NOMO-1 treated with DMSO at 0.1 percent for 48 hours (cell line): Measurements from ENCODE around the gene CD83.
"Not testable (repeated sequence)": the region's sequence is repeated elsewhere in the genome, so short reads cannot be mapped to it uniquely, and the experiment has no call there.

Experiments used
- DNase-seq: peaks from one replicate; lab custom pipeline; 2025; ENCODE audit not compliant: unreplicated experiment; lab: John Stamatoyannopoulos, UW

The CD83 gene

DNA sequence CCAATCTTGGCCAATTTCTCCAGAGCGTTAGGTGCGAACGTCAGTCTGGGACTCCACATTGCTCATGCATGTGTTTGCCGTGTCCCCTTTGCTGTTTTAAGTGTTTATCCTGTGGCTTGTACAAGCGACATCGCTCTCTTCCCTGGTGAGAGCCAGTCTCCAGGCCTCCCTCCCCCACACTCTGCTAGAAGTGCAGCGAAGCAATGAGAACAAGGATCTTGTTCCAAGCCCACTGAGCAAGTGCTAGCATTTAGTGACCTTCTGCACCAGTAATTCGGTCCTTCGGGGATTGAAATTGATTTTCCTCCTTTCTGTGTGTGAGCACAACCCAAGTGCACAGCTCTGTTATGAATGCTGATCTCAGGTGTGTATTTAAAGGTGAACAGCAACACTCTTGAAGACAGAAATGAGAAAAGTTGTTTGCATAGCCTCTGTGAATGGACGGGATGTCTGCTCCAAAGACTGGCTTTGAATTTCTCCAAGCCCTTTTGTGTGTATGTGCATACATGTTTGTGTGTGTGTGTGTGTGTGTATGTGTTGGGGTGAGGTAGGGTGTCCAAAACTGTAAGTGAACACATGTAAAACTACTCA lies 29.0 kb downstream of the CD83 start:
- no peak for DNase-seq

DNA sequence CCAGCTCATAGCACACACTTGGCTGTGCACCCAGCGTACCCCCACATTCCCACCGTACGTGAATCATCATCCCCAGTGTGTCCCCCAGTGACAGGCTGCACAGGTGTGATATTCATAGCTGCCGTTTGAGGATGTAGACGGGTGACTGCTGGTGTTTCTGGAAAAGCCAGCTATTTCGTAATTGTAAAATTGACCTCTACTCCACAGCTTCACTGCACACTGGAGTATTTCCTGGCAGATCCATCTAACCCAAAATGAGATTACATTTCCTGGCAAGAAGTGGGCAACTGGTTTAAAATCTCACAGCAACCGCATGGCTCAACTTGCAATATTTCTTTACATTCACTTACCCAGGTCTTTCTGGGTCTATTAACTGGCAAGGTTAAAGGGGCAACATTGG lies 30.3 kb downstream of the CD83 start:
- DNase-seq = no peak

DNA sequence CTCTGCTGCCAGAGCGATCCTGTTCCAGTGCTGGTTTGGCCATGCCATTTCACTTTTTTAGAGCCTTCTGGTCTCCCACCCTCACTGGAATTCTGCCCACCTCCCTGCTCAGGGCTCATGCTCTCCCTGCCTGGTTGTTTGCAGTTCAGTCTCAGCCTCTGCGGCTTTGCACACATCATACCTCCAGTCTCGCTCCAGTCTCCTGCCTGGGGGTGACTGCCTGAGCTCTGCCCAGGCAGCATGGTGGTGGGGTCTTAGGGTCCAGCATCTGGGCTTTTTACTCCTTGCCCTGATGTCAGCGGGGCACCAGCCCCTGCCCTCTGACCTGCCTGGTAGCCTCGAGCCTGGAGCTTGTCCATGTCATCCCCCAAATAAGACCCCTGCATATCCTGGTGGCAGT lies 30.9 kb downstream of the CD83 start:
- no peak for DNase-seq

DNA sequence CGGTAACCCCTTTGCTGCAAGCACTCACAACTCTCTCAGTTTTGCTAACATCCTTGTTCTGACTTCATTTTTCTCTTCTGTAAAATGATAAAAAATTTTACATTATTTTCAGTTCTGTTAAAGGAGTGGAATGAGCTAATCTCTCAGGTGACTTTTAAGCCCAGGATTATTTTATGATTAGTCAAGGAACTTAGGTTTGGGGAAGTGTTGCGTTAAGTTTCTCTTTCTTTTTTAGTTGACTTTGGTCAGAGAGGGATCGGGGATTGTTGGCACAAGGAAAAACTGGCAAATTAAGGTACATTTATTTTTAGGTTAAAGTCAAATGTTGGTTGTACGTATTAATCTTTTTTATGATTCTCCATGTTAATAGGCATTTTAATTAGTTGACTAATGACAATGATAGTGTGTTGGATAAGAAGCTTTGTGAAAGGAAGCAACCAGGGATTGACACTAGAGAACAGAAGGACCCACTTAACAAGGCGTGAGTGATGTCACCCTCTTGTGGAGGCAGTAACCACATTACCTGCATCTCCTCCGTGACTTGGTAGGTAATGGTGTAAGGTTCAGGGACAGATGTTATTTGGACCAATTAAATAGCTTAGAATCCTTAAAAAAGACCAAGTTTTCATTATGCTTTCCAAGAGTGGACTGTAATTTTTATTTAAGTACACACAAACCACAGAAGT lies 31.6 kb downstream of the CD83 start:
- DNase-seq = peak; percentile 51

DNA sequence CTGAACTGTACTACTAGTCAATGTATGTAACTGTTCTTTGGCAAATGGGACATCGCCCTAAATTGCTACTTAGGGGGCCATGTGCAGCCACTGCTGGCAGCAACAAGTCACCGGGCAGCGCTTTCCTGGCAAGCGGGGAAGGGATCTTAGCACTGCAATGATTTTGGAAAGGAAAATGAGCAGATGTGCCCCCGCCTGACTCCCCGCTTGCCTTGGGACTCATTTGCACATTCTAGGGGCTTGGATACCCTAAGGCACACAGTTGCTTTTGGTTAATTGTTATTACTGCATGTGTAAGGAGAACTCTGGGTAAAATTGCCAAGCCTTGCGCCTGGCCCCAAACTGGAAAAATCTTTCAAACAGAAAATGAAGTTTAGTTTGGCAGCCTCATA lies 32.2 kb downstream of the CD83 start:
- DNase-seq = no peak

DNA sequence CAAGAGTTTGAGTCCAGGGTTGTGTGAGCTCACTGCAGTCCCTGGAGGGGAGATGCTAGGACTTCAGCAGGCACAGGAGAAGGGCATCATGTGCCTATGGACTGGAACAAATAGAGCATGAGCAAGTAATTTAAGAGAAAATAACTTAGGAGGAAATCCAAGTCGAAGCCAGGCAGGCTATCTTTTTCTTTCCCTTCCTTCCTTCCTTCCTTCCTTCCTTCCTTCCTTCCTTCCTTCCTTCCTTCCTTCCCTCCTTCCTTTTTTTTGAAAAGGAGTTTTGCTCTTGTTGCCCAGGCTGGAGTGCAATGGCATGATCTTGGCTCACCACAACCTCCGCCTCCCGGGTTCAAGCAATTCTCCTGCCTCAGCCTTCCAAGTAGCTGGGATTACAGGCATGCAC lies 33.7 kb downstream of the CD83 start:
- not testable (repeated sequence) for DNase-seq

DNA sequence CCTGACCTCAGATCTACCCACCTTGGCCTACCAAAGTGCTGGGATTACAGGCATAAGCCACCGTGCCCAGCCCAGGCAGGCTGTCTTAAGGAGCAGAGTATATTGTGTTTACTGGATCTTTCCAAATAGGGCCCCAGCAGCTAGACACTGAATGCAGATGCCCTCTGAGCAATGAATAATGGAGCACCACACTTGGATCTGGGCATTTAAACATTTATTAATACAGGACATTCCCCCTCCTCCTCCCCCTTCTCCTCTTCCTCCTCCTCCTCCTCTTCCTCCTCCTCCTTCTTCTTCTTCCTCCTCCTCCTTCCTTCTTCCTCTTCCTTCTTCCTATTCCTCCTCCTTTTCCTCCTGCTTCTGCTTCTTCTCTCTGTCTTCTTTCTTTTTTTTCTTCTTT lies 34.2 kb downstream of the CD83 start:
- DNase-seq = no peak

DNA sequence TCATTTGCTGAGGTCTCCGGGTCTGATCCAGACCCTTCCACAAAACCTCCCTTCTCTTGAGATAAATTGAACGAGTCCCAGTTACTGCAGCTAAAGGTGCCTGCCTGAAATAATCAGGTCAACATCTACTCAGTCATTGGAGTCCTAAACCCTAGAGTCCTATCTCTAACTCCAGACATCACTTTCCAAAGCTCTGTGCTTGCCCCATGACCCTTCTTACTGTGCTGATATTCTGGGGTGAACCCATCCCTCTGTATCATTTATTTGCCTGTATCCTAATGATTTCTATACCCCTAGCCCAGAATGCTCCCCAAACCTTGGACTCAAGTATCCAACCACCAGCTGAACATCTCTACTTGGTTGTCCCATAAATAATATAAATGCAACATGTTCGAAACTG lies 35.7 kb downstream of the CD83 start:
- no peak for DNase-seq

DNA sequence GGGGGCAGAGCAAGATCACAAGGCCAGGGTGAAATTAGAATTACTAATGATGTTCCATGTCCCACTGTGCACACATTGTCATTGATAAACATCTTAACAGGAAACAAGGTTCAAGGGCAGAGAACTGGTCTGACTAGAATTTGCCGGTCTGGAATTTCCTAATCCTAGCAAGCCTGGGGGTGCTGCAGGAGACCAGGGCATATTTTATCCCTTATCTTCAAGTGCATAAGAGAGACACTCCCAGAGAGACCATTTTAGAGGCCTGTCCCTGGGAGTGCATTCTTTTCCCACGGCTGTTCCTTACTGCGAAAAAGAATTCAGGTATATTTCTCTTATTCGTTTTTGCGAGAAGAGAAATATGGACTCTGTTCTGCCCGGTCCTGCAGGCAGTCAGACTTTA lies 41.5 kb downstream of the CD83 start:
- no peak for DNase-seq

DNA sequence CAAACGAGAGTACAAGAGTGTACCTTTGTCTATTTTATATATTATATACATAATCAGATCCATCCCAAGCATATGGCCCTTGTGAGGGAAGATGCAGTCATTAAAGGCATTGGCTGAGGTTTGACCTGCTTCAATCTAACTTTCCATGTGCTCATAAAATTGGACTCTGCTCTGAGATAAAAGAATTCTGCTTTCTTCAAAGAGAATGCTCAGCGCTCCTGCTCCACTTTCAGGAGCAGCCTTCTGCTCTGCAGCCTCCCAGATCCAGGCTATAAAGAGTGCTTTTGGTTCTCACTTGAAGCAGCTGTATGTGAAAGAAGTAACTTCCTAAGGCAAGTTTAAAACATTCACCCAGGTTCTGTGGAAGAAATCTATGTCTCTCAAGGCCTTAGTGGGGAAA lies 45.3 kb downstream of the CD83 start:
- no peak for DNase-seq

DNA sequence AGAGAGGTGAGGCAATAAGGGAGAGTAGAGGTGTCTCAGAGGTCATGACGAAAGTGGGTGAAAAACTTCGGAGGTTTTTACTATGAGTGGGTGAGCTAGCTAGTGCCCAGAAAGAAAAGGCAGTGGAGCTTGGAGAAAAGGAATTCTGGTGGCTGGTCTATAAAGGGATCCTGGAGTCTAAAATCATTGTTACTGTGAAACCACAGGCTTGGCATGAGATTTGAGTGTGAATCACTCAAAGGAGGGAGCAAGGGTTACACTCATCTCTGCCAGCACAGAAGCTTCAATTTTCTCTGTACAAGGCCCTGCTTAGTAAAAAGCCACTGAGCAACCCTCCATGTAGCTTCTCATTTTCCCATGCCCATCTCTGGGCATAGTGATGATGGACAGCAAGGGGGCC lies 47.5 kb downstream of the CD83 start:
- no peak for DNase-seq

DNA sequence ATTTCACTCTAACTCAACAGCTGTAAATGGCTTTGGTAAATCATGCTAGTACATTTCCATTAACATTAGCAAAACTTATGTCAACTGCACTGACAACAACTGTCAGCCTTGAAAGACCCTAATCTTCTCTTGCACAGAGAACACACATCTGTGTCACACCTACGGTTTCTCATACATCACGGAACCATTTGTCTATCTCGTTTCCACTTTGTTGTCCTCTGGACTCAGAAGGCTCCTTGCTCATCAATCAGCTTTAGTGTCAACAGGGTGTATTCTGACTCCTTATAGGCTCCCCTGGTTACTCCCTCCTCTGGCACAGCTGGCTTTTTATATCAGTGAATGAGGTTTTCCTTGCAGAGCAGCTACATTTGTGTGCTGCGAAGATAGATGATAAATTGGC lies 49.3 kb downstream of the CD83 start:
- DNase-seq = no peak

DNA sequence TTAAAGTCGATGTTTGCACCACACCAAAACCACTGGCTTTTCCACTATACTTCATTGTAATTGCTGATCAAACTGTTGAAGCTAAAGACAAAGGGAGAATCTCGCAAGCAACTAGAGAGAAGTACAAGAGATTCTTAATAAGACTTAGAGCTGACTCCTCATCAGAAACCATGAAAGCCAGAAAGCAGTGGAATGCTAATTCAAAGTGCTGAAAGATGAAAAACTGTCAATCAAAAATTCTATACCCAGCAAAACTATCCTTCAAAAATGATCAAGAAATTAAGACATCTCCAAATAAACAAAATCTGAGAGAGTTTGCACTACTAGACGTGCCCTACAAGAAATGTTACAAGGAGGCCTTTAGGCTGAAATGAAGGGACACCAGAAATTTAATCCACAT lies 52.6 kb downstream of the CD83 start:
- DNase-seq = no peak

DNA sequence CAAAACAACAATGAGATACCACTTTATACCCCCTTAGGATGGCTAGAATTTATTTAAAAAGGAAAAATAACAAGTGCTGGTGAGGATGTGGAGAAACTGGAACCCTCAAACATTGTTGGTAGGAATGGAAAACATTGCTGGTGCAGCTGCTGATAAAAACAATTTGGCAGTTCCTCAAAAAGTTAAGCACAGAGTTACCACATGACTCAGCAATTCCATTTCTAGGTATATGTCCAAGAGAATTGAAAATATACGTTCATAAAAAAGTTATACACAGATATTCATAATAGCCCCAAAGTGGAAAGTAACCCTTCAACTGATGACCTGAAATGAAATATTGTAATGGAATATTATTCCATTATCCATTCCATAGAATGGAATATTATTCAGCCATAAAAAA lies 55.0 kb downstream of the CD83 start:
- no peak for DNase-seq

DNA sequence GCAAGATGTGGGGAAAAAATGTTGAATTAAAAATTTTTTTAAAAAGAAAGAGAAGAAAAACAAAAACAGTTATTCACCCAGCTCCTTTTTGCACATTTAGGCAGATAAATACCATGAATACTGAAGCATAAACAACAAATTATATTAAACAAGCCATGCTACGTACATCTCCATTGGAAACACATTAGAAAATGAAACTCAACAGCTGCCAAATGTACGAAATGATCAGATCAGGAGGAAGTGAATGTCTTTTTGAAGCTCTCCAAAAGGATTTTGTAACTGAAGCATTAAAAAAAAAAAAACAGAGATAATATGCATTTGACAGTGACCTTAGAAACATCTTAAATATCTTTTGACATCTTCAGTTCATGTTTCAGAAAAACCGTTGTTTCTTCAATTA lies 56.7 kb downstream of the CD83 start:
- peak; percentile 8 for DNase-seq

DNA sequence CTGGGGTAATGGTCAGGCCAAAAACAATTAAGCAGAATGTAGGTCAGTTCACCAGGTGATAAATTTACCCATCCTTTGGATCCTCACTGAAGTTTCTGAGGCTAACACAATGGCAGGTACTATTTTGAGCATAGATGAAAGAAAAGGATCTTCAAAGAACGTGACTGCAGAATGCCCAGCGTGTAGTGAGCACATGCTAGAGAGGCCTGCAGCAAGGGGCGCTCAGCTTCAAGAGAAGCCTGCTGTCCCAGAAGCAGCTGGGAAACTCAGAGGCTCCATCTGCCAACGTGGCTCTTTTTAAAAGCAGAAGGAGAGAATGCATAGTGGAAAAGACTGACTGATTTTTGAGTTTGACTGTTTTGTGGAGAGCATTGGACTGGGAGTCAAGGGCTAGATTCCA lies 57.4 kb downstream of the CD83 start:
- no peak for DNase-seq

DNA sequence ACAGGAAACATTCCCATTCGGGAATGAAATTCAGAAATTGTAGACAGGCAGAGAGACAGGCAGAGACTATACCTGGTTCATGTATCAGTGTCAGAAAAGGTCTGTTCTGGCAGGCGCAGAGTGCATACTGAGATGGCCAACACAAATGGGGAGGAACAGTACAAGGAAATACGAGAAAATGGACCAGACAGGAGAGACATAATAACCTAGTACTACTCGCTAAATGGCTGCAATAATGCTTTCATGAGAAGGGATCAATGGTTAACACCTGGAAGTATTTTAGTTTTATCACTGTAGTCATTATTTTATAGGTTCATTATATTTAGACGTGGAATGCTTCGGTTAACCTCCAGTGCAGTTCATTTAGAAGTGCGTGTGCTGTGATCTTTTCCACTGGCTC lies 58.9 kb downstream of the CD83 start:
- no peak for DNase-seq

DNA sequence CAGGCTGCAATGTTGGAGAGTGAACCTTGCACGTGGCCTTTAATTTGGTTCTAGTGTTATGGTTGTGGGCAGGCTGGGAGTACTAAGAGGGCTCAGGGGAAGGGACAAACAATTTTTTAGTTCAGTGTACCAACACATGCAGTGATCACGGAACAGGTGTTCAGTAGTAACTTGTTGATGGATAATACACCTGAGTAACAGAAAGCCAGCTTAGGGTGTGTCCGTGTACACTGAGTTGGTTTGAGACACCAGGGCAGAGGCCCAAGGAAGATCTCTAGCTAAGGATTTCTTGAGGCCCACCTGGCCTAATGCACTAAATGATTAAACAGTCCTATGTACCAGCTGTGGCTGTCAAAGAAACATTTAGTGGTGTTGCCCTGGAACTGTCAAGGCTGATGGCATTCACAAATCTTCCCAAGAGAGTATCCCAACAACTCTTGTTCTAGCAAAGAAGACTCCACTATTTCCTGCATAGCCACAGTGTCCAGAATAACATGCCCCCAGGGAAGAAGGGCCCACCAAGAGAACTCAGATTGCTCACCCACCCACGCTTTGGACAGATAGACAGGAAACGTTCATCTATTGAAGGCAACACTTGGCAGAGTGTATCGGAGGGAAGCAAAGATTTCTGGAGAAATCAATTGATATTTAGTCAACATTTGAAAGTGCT lies 60.0 kb downstream of the CD83 start:
- DNase-seq = no peak

DNA sequence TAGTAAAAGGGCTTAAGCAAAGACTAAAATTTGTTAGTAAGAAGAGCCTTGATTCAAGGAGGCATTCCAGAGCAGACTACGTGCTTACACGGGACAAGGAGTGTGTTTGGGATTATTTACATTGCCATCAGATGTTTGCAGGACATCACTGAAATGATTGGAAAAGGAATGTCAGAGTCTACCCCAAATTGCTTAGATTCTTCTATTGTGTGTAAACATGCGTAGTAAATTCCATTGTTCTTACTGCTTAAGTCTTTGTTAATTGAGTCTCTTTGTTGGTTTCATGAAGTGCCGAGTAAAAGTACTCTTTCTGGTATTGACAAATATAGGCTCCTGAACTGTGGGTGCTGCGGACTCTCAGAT lies 60.5 kb downstream of the CD83 start:
- no peak for DNase-seq

DNA sequence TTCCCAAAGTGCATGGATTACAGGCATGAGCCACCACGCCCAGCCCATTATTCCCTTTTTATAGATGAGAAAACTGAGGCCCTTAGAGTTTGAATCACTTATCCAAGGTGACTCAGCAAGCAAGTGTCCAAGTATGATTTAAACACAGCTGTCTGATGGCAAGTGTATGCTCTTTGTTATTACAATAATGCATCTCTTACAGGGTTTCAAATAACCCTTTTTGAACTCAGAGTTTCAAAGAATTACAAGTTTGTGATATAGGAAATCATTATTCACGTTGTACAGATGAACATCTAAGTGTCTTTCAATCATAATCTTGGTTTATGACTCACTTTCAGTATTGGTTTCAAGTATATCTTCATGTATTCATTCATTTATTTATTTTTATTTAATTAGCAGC lies 63.0 kb downstream of the CD83 start:
- DNase-seq = no peak

DNA sequence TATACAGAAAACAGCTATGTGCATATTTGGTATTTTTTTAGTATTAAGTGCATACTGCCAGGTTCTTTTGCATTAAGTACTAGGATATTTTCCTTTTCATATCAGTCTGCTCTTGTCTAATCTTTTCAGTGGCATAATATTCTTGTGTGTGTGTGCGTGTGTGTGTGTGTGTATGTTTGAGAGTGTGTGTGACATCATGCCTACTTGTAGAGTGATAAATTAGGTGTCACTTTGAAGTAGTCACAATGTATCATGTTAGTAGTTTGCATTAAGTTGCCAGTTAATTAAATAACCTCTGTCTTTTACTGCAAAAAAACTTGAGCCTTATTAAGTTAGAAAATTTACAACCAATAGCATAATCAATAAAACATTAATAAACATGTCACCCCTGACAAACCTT lies 65.3 kb downstream of the CD83 start:
- no peak for DNase-seq
